Trophoblast cell (in vitro differentiated cells and primary cell): Measurements from ENCODE around the gene UQCRQ.

ENCODE experiments used
- DNase-seq, 2 donors: peaks; one replicate each; pipeline ENCODE4 v3.0.0-alpha.2; 2016
- H2AFZ ChIP-seq: 2 replicates; pipeline ENCODE4 v1.6.1; 2013; ENCODE audit warnings: low read length, moderate library complexity, mild to moderate bottlenecking; ENCODE audit not compliant: insufficient read depth, poor library complexity
- H2AK5ac ChIP-seq: 2 replicates; pipeline ENCODE4 v1.6.1; 2013; ENCODE audit warnings: mild to moderate bottlenecking, low read length
- H2BK120ac ChIP-seq: 2 replicates; pipeline ENCODE4 v1.6.1; 2013; ENCODE audit warnings: low read length, mild to moderate bottlenecking, moderate library complexity; ENCODE audit not compliant: insufficient read depth, poor library complexity
- H2BK12ac ChIP-seq: 2 replicates; pipeline ENCODE4 v1.6.1; 2013; ENCODE audit warnings: mild to moderate bottlenecking, low read length, moderate library complexity
- H2BK5ac ChIP-seq: 2 replicates; pipeline ENCODE4 v1.6.1; 2013; ENCODE audit warnings: low read length, low read depth, moderate library complexity, mild to moderate bottlenecking; ENCODE audit not compliant: poor library complexity
- H3K14ac ChIP-seq: 2 replicates; pipeline ENCODE4 v1.6.1; 2013; ENCODE audit warnings: mild to moderate bottlenecking, low read length
- H3K18ac ChIP-seq: 2 replicates; pipeline ENCODE4 v1.6.1; 2013; ENCODE audit warnings: mild to moderate bottlenecking, low read length
- H3K23ac ChIP-seq: 2 replicates; pipeline ENCODE4 v1.6.1; 2013; ENCODE audit warnings: low read length
- H3K27ac ChIP-seq: 2 replicates; pipeline ENCODE4 v1.5.1; 2013; ENCODE audit warnings: low read depth, mild to moderate bottlenecking, inconsistent platforms, low read length, moderate library complexity
- H3K27me3 ChIP-seq: 2 replicates; pipeline ENCODE4 v1.6.1; 2013; ENCODE audit warnings: inconsistent platforms, mild to moderate bottlenecking, low read length, moderate library complexity; ENCODE audit not compliant: insufficient read depth
- H3K36me3 ChIP-seq, 2 experiments: 1 replicate in 1 of 2; 2 replicates in 1 of 2; pipeline ENCODE4 v1.6.1; 2013; ENCODE audit warnings: low read length in 2 of 2, mild to moderate bottlenecking in 2 of 2, moderate library complexity in 1 of 2; ENCODE audit not compliant: insufficient read depth in 2 of 2, control insufficient read depth in 1 of 2
- H3K4ac ChIP-seq: 2 replicates; pipeline ENCODE4 v1.6.1; 2013; ENCODE audit warnings: low read depth, mild to moderate bottlenecking, low read length, moderate library complexity
- H3K4me1 ChIP-seq, 2 experiments: 1 replicate in 1 of 2; 2 replicates in 1 of 2; pipeline ENCODE4 v1.6.1; 2013; ENCODE audit warnings: low read length in 2 of 2, mild to moderate bottlenecking in 2 of 2, moderate library complexity in 1 of 2; ENCODE audit not compliant: insufficient read depth in 2 of 2, control insufficient read depth in 1 of 2
- H3K4me2 ChIP-seq: 2 replicates; pipeline ENCODE4 v1.6.1; 2013; ENCODE audit warnings: inconsistent platforms, mild to moderate bottlenecking, low read length, moderate library complexity
- H3K4me3 ChIP-seq: 2 replicates; pipeline ENCODE4 v1.5.1; 2013; ENCODE audit warnings: mild to moderate bottlenecking, low read depth, low read length, inconsistent platforms
- H3K79me1 ChIP-seq: one replicate; pipeline ENCODE4 v1.6.1; 2013; ENCODE audit warnings: low read length
- H3K79me2 ChIP-seq: 2 replicates; pipeline ENCODE4 v1.6.1; 2013; ENCODE audit warnings: low read length, mild to moderate bottlenecking; ENCODE audit not compliant: control insufficient read depth, insufficient read depth, poor library complexity
- H3K9ac ChIP-seq: 2 replicates; pipeline ENCODE4 v1.6.1; 2013; ENCODE audit warnings: mild to moderate bottlenecking, low read length
- H3K9me3 ChIP-seq: 2 replicates; pipeline ENCODE4 v1.6.1; 2013; ENCODE audit warnings: low read depth, mild to moderate bottlenecking, control low read depth, inconsistent platforms, low read length; ENCODE audit not compliant: insufficient read depth
- H4K12ac ChIP-seq: 2 replicates; pipeline ENCODE4 v1.6.1; 2013; ENCODE audit warnings: low read depth, mild to moderate bottlenecking, low read length, moderate library complexity
- H4K8ac ChIP-seq: 2 replicates; pipeline ENCODE4 v1.6.1; 2013; ENCODE audit warnings: low read depth, mild to moderate bottlenecking, low read length, moderate library complexity
- H4K91ac ChIP-seq: one replicate; pipeline ENCODE4 v1.6.1; 2013; ENCODE audit warnings: low read depth, mild to moderate bottlenecking, low read length, moderate library complexity
- WGBS: extraction: QIAGEN DNeasy Blood & Tissue Kit; methylation state at CpG from one replicate; pipeline ENCODE4 v1.1.7; 2013; ENCODE audit warnings: missing lambda C conversion rate; ENCODE audit not compliant: insufficient read length, insufficient coverage; ENCODE audit errors: extremely low coverage; 5-methylcytosine and 5-hydroxymethylcytosine counted together

The UQCRQ gene

DNA sequence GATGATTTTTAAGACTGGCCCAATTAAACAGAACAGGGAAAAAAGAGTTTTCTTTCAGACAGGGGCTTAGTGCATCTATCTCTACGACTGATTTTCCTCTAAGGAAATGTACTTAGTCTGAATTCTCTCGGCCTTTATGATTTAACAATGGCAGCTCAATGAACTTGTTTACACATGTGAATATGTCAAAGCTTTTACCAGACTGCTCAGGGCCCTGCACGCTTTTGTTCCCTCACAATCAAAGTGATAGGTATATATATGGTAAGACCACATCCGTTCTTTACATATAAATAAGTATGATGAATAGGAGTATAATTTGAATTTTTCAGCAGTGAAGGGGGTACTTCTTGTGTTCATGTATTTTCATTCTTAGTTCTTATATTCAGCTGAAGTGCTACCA lies 34.6 kb downstream of the UQCRQ start:
- Histone ChIP-seq H3K4ac (no peak overlapping the region), H4K12ac (no peak overlapping the region), H3K9me3 (no peaks in the 10 kb centered on the region), H3K36me3 (peaks cover 28 to 31% of the 10 kb centered on the region in 2 experiments), H2AK5ac (no peak overlapping the region), H2BK120ac (no peak overlapping the region), H3K79me1 (no peaks in the 10 kb centered on the region), H4K91ac (no peak overlapping the region), H3K4me2 (no peak overlapping the region), H2AFZ (no peak overlapping the region), H3K14ac (no peak overlapping the region), H2BK12ac (no peak overlapping the region), H3K23ac (no peak overlapping the region), H3K4me1 (no peaks in the 10 kb centered on the region), H4K8ac (no peak overlapping the region), H3K4me3 (no peak overlapping the region), H3K79me2 (no peaks in the 10 kb centered on the region), H3K9ac (no peak overlapping the region), H3K27me3 (no peaks in the 10 kb centered on the region), H3K18ac (no peak overlapping the region), H3K27ac (no peak overlapping the region), H2BK5ac (no peak overlapping the region)
- no CpG with 5 or more reads among the region's 4 CpGs for WGBS
- DNase-seq, result no peak

DNA sequence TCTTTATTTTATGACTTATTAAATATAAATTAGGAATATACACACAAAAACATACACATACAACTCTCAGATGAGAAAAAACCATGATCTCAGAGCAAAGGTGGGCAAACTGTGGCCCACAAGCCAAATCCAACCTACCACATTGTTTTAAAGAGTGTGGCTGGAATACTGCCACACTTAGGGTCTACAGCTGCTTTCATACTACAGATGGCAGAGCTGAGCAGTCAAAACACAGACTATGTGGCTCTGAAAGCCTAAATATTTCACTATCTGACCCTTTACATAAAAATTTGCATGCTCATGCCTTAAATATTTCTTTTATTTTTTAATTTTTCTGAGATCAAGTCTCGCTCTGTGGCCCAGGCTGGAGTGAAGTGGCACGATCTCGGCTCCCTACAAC lies 35.3 kb downstream of the UQCRQ start:
- H3K79me2 ChIP-seq, result no peaks in the 10 kb centered on the region
- no CpG with 5 or more reads among the region's 3 CpGs for WGBS
- H3K9me3 ChIP-seq, result no peaks in the 10 kb centered on the region
- no peak overlapping the region for H3K9ac ChIP-seq
- no peak overlapping the region for H4K8ac ChIP-seq
- no peak overlapping the region for H3K14ac ChIP-seq
- no peak overlapping the region for H3K18ac ChIP-seq
- H2BK12ac ChIP-seq, result no peak overlapping the region
- H2AK5ac ChIP-seq, result no peak overlapping the region
- no peak overlapping the region for H2AFZ ChIP-seq
- no peak for DNase-seq
- H2BK5ac ChIP-seq, result no peak overlapping the region
- H3K27ac ChIP-seq, result no peak overlapping the region
- H3K4me2 ChIP-seq, result no peak overlapping the region
- no peak overlapping the region for H2BK120ac ChIP-seq
- no peak overlapping the region for H3K4ac ChIP-seq
- H3K23ac ChIP-seq, result no peak overlapping the region
- no peak overlapping the region for H4K12ac ChIP-seq
- no peak overlapping the region for H4K91ac ChIP-seq
- H3K4me3 ChIP-seq, result no peak overlapping the region
- H3K4me1 ChIP-seq, result no peaks in the 10 kb centered on the region
- no peaks in the 10 kb centered on the region for H3K27me3 ChIP-seq
- peaks cover 24 to 27% of the 10 kb centered on the region in 2 experiments for H3K36me3 ChIP-seq
- no peaks in the 10 kb centered on the region for H3K79me1 ChIP-seq

DNA sequence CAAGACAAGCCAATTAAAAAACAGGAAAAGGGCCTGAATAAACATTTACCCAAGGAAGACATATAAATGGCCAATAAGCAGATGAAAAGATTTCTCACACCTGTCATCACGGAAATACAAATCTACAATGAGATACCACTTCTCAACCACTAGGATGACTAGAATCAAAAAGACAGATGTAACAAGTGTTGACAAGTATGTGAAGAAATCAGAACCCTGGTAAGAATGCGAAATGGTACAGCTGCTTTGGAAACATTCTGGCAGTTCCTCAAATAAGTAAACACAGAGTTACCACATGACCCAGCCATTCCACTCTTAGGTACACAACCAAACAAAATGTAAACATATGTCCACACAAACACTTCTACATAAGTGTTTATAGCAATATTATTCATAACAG lies 39.5 kb downstream of the UQCRQ start:
- H4K12ac ChIP-seq, result no peak overlapping the region
- no peak overlapping the region for H4K91ac ChIP-seq
- H3K23ac ChIP-seq, result no peak overlapping the region
- H3K79me1 ChIP-seq, result no peaks in the 10 kb centered on the region
- H3K14ac ChIP-seq, result no peak overlapping the region
- H3K4me3 ChIP-seq, result no peak overlapping the region
- H3K9me3 ChIP-seq, result no peaks in the 10 kb centered on the region
- H2BK5ac ChIP-seq, result no peak overlapping the region
- H3K9ac ChIP-seq, result no peak overlapping the region
- no peaks in the 10 kb centered on the region for H3K4me1 ChIP-seq
- DNase-seq, result peak; percentile 88 to 95
- no CpG with 5 or more reads among the region's 2 CpGs for WGBS
- H3K4ac ChIP-seq, result no peak overlapping the region
- no peaks in the 10 kb centered on the region for H3K79me2 ChIP-seq
- H2BK120ac ChIP-seq, result no peak overlapping the region
- no peak overlapping the region for H2AK5ac ChIP-seq
- no peak overlapping the region for H3K18ac ChIP-seq
- no peak overlapping the region for H3K27ac ChIP-seq
- no peak overlapping the region for H2BK12ac ChIP-seq
- no peak overlapping the region for H2AFZ ChIP-seq
- no peaks in the 10 kb centered on the region for H3K27me3 ChIP-seq
- H4K8ac ChIP-seq, result no peak overlapping the region
- H3K4me2 ChIP-seq, result no peak overlapping the region
- peaks cover 11 to 13% of the 10 kb centered on the region in 2 experiments for H3K36me3 ChIP-seq

DNA sequence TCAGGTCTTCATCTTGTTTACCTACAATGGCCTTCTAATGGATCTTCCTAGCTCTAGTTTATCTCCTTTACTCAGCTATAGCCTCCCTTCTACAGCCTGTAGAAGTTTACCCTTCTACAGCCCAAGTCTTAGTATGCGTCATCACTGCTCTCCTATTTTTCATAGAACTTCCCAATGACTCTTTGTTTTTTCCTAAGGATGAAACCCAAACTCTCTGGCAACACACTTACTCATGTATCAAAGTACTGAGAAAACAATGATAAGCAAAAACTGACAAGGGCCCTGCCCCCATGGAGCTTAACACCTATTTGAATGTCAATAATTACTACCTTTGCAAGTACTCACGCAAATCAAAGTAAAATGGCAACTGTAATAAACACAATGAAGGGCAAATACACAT lies 40.7 kb downstream of the UQCRQ start:
- no CpG with 5 or more reads among the region's 2 CpGs for WGBS
- H3K9me3 ChIP-seq, result no peaks in the 10 kb centered on the region
- no peak overlapping the region for H4K91ac ChIP-seq
- no peak overlapping the region for H3K27ac ChIP-seq
- no peak overlapping the region for H4K12ac ChIP-seq
- no peak overlapping the region for H4K8ac ChIP-seq
- H2BK12ac ChIP-seq, result no peak overlapping the region
- no peak overlapping the region for H2BK120ac ChIP-seq
- H2AK5ac ChIP-seq, result no peak overlapping the region
- H3K4me1 ChIP-seq, result no peaks in the 10 kb centered on the region
- H3K4me2 ChIP-seq, result no peak overlapping the region
- H3K36me3 ChIP-seq, result peaks cover 9 to 12% of the 10 kb centered on the region in 2 experiments
- H3K14ac ChIP-seq, result no peak overlapping the region
- no peak overlapping the region for H3K9ac ChIP-seq
- H3K18ac ChIP-seq, result no peak overlapping the region
- no peak overlapping the region for H3K4me3 ChIP-seq
- H2AFZ ChIP-seq, result no peak overlapping the region
- DNase-seq, result peak in 1 of 2 donors; percentile 36
- no peak overlapping the region for H2BK5ac ChIP-seq
- no peaks in the 10 kb centered on the region for H3K27me3 ChIP-seq
- no peak overlapping the region for H3K23ac ChIP-seq
- H3K4ac ChIP-seq, result no peak overlapping the region
- no peaks in the 10 kb centered on the region for H3K79me1 ChIP-seq
- H3K79me2 ChIP-seq, result no peaks in the 10 kb centered on the region
